HepG2 (cell line): Measurements from ENCODE around the gene ZNF324B. TPM values are rescaled to one million over a fixed set of nuclear protein-coding genes. Genes with fewer than 3 reads are reported as not detected.

Source experiments
- GMEB2 ChIP-seq: IDR thresholded peaks from 2 replicates; pipeline ENCODE4 v1.6.1; 2016; ENCODE audit warnings: missing biosample characterization, missing genetic modification reagents, low read depth
- HIVEP1 ChIP-seq: sonication (generic); formaldehyde crosslinking; IDR thresholded peaks from 2 replicates; pipeline ENCODE4 v1.4.0; 2020; ENCODE audit warnings: mild to moderate bottlenecking, missing genetic modification reagents
- HOXA7 ChIP-seq: sonication (generic); formaldehyde crosslinking; IDR thresholded peaks from 2 replicates; pipeline ENCODE4 v1.8.1; 2022; ENCODE audit warnings: mild to moderate bottlenecking, missing genetic modification reagents, moderate library complexity
- KLF6 ChIP-seq: IDR thresholded peaks from 2 replicates; pipeline ENCODE4 v1.8.0; 2016; ENCODE audit warnings: missing biosample characterization, missing genetic modification reagents
- MIXL1 ChIP-seq: IDR thresholded peaks from 2 replicates; pipeline ENCODE4 v1.6.1; 2016
- MTA3 ChIP-seq: sonication (generic); formaldehyde crosslinking; IDR thresholded peaks from 2 replicates; pipeline ENCODE4 v1.4.0; 2020; ENCODE audit warnings: missing genetic modification reagents
- POLR2G ChIP-seq: fragments of 200-400 bp; formaldehyde crosslinking; IDR thresholded peaks from 2 replicates; pipeline ENCODE4 v1.6.1; 2018; ENCODE audit warnings: mild to moderate bottlenecking, low read depth, low read length, moderate library complexity
- RBM22 ChIP-seq: fragments of 200-400 bp; formaldehyde crosslinking; optimal IDR thresholded peaks from 2 replicates; pipeline ENCODE3; 2017; ENCODE audit warnings: mild to moderate bottlenecking, low read length, moderate library complexity
- RXRA ChIP-seq: sonication (generic); formaldehyde crosslinking; IDR thresholded peaks from 2 replicates; pipeline ENCODE4 v1.5.1; 2020; ENCODE audit warnings: missing genetic modification reagents
- RXRB ChIP-seq: IDR thresholded peaks from 2 replicates; pipeline ENCODE4 v1.6.1; 2016; ENCODE audit warnings: borderline replicate concordance, missing genetic modification reagents, missing compliant biosample characterization
- SMARCC2 ChIP-seq: fragments of 450-650 bp; IDR thresholded peaks from 2 replicates; pipeline ENCODE4 v1.6.1; 2017; ENCODE audit warnings: antibody characterized with exemption, mild to moderate bottlenecking
- SRSF4 ChIP-seq: fragments of 200-400 bp; formaldehyde crosslinking; IDR thresholded peaks from one replicate; pipeline ENCODE4 v1.6.1; 2018; ENCODE audit warnings: mild to moderate bottlenecking, low read depth, low read length, moderate library complexity; ENCODE audit not compliant: poor library complexity, severe bottlenecking
- SRSF9 ChIP-seq: fragments of 200-400 bp; formaldehyde crosslinking; IDR thresholded peaks from 2 replicates; pipeline ENCODE4 v1.6.1; 2018; ENCODE audit warnings: borderline replicate concordance, mild to moderate bottlenecking, low read depth, low read length; ENCODE audit not compliant: insufficient read depth, poor library complexity, severe bottlenecking
- ZKSCAN5 ChIP-seq: sonication (generic); formaldehyde crosslinking; IDR thresholded peaks from 2 replicates; pipeline ENCODE4 v1.5.1; 2020; ENCODE audit warnings: mild to moderate bottlenecking, missing genetic modification reagents
- ZNF225 ChIP-seq: sonication (generic); formaldehyde crosslinking; IDR thresholded peaks from 2 replicates; pipeline ENCODE4 v1.4.0; 2020; ENCODE audit warnings: mild to moderate bottlenecking, missing genetic modification reagents
- ZNF317 ChIP-seq: sonication (generic); formaldehyde crosslinking; IDR thresholded peaks from 2 replicates; pipeline ENCODE4 v1.5.0; 2020; ENCODE audit warnings: mild to moderate bottlenecking, missing genetic modification reagents
- ZNF335 ChIP-seq: sonication (generic); formaldehyde crosslinking; IDR thresholded peaks from 2 replicates; pipeline ENCODE4 v1.4.0; 2020; ENCODE audit warnings: missing genetic modification reagents
- ZNF496 ChIP-seq: sonication (generic); formaldehyde crosslinking; IDR thresholded peaks from 2 replicates; pipeline ENCODE4 v1.8.1; 2023; ENCODE audit warnings: mild to moderate bottlenecking, moderate library complexity, missing genetic modification reagents; ENCODE audit not compliant: insufficient replicate concordance
- ZNF543 ChIP-seq: sonication (generic); formaldehyde crosslinking; IDR thresholded peaks from 2 replicates; pipeline ENCODE4 v1.4.0; 2020; ENCODE audit warnings: mild to moderate bottlenecking, missing genetic modification reagents
- polyA plus RNA-seq, 8 experiments: library from polyadenylated mRNA; depleted of rRNA in 3 of 8; stranded (reverse) in 7 of 8; unstranded in 1 of 8; fragments of >200 nt; fragmentation: Illumina TruSeq in 4 of 8; extraction: Trizol in 4 of 8; gene quantifications; 2 replicates each; pipeline versions ENCODE4 v1.2.1 to v1.2.3, GENCODE V29; 2011 to 2016; ENCODE audit warnings: low read depth in 4 of 8, missing spikeins in 1 of 8, mixed read lengths in 1 of 8; ENCODE audit not compliant: insufficient read depth in 1 of 8
- total RNA-seq, 5 experiments: library from RNA; depleted of rRNA; stranded (reverse); fragments of >200 nt; fragmentation: Illumina TruSeq; extraction: Trizol; gene quantifications; 2 replicates each; pipeline ENCODE4 v1.2.3, GENCODE V29; 2016; ENCODE audit warnings: low read depth in 1 of 5
- TF ChIP-seq, protein P1 (sequence below): sonication (generic); formaldehyde crosslinking; IDR thresholded peaks from 2 replicates; pipeline ENCODE4 v1.8.0; 2022; ENCODE audit warnings: mild to moderate bottlenecking, missing genetic modification reagents, borderline replicate concordance
- TF ChIP-seq, protein P2 (sequence below): sonication (generic); formaldehyde crosslinking; IDR thresholded peaks from 2 replicates; pipeline ENCODE4 v1.4.0; 2020; ENCODE audit warnings: missing genetic modification reagents

The ZNF324B gene
- total and polyA plus RNA-seq, 2 of the 13 experiments (the other 11 are each of a cell fraction or from before 2014, with no cell fraction given), result 0.53 to 3.0 TPM

DNA sequence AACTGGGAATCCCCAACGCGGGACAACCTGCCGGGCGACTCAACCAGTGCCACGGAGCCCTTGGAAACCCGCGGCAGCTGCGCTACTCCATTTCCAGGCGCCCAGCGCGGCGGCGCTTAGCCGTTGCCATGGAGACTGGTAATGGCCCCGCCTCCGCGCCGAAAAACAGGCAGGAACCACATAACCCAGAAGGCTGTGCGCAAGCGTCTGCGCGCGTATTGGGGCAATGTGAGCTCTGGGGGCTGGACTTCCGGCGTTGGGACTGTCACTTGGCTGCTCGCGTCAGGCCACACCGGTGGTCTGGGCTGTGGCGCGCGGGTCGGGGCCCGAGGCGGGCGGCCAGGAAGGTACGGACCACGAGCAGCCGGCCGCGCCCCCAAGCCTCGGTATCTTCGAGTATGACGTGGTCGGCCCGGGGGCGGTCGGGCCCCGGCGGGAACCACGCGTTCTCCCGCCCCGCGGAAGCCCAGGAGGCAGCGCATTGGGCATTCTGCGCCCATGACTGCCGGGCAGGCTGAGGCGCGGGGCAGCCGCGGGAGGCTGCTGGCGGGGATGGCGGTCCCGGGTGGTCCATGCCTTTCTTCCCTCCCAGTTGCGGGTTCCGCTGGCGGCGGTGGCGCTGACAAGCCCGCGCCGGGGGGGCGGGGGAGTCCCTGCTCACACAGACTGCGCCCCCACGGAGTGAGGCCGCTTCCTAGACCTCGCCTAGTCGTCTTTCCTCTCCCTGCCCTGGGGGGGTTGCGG is at the start of gene ZNF324B (continued):
- TF ChIP-seq SRSF9 (no peak), RXRB (CRISPR knock-in tag) (no peak), HIVEP1 (no peak), MIXL1 (no peak), SMARCC2 (no peak), RXRA (CRISPR knock-in tag) (no peak; the same call in 1 of the 2 replicates), ZNF225 (no peak), SRSF4 (no peak), ZKSCAN5 (CRISPR knock-in tag) (no peak), POLR2G (peak; percentile 65; the same call in 1 of the 2 replicates), KLF6 (CRISPR knock-in tag) (no peak), ZNF335 (CRISPR knock-in tag) (0 out of 2 replicates have a peak, but pooled peaks have one; percentile 36), ZNF317 (CRISPR knock-in tag) (no peak), HOXA7 (CRISPR knock-in tag) (no peak), ZNF543 (CRISPR knock-in tag) (no peak; the same call in 1 of the 2 replicates), GMEB2 (CRISPR knock-in tag) (peak; percentile 72), RBM22 (peak; percentile 22), MTA3 (CRISPR knock-in tag) (no peak), ZNF496 (CRISPR knock-in tag) (no peak)
- TF ChIP-seq, protein P1, sequence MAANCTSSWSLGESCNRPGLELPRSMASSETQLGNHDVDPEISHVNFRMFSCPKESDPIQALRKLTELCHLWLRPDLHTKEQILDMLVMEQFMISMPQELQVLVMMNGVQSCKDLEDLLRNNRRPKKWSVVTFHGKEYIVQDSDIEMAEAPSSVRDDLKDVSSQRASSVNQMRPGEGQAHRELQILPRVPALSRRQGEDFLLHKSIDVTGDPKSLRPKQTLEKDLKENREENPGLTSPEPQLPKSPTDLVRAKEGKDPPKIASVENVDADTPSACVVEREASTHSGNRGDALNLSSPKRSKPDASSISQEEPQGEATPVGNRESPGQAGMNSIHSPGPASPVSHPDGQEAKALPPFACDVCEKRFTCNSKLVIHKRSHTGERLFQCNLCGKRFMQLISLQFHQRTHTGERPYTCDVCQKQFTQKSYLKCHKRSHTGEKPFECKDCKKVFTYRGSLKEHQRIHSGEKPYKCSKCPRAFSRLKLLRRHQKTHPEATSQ, result no peak
- TF ChIP-seq, protein P2, sequence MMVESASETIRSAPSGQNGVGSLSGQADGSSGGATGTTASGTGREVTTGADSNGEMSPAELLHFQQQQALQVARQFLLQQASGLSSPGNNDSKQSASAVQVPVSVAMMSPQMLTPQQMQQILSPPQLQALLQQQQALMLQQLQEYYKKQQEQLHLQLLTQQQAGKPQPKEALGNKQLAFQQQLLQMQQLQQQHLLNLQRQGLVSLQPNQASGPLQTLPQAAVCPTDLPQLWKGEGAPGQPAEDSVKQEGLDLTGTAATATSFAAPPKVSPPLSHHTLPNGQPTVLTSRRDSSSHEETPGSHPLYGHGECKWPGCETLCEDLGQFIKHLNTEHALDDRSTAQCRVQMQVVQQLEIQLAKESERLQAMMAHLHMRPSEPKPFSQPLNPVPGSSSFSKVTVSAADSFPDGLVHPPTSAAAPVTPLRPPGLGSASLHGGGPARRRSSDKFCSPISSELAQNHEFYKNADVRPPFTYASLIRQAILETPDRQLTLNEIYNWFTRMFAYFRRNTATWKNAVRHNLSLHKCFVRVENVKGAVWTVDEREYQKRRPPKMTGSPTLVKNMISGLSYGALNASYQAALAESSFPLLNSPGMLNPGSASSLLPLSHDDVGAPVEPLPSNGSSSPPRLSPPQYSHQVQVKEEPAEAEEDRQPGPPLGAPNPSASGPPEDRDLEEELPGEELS, result no peak
